Activated B cell treated with CpG ODN at 0.5 μM for 24 hours (primary cell): ENCODE results near the gene GCNT3. TPM values are rescaled to one million over a fixed set of nuclear protein-coding genes. Genes with fewer than 3 reads are reported as not detected.

Source experiments
- ATAC-seq: fragments of 200-7000 bp; cut with Tn5 transposase; one replicate; pipeline ENCODE4 v1.10.0; 2021; ENCODE audit warnings: low read depth, mild to moderate bottlenecking, moderate library complexity
- CTCF ChIA-PET: fragments of 350-600 bp; sonication (Branson Sonifier 250); formaldehyde crosslinking; loops from one replicate; lab custom pipeline; 2021; ENCODE audit warnings: antibody characterized with exemption; lab: Charles Lee
- POLR2A ChIA-PET: fragments of 350-600 bp; sonication (Branson Sonifier 250); formaldehyde crosslinking; loops from one replicate; lab custom pipeline; 2021; ENCODE audit warnings: antibody characterized with exemption; lab: Charles Lee
- DNase-seq: peaks from one replicate; pipeline ENCODE4 v3.0.0; 2022
- H3K27ac Mint-ChIP-seq: one replicate; pipeline ENCODE4 v1.8.0; 2020; ENCODE audit warnings: mixed read lengths
- H3K27me3 Mint-ChIP-seq: one replicate; pipeline ENCODE4 v1.8.0; 2021; ENCODE audit warnings: mixed read lengths
- H3K36me3 Mint-ChIP-seq: one replicate; pipeline ENCODE4 v1.8.0; 2021; ENCODE audit warnings: low read depth, mixed read lengths
- H3K4me1 Mint-ChIP-seq: one replicate; pipeline ENCODE4 v1.8.0; 2021; ENCODE audit warnings: mixed read lengths
- H3K4me3 Mint-ChIP-seq: one replicate; pipeline ENCODE4 v1.8.0; 2020; ENCODE audit warnings: mild to moderate bottlenecking, mixed read lengths
- H3K9me3 Mint-ChIP-seq: one replicate; pipeline ENCODE4 v1.8.0; 2020; ENCODE audit warnings: mixed read lengths
- CTCF ChIP-seq: fragments of 200-600 bp; IDR thresholded peaks from one replicate; pipeline ENCODE4 v1.8.0; 2022; ENCODE audit warnings: antibody characterized with exemption, mild to moderate bottlenecking
- intact Hi-C: fragments of 100-400 bp; cut with micrococcal nuclease; formaldehyde crosslinking; loops from one replicate; pipeline ENCODE4 v1.15.1; 2024
- total RNA-seq: library from RNA; stranded (reverse); gene quantifications from 2 replicates; pipeline ENCODE4 v1.2.3, GENCODE V29; 2022

The GCNT3 gene
- total RNA-seq, 1 donor from 2014 or later, result not detected

DNA sequence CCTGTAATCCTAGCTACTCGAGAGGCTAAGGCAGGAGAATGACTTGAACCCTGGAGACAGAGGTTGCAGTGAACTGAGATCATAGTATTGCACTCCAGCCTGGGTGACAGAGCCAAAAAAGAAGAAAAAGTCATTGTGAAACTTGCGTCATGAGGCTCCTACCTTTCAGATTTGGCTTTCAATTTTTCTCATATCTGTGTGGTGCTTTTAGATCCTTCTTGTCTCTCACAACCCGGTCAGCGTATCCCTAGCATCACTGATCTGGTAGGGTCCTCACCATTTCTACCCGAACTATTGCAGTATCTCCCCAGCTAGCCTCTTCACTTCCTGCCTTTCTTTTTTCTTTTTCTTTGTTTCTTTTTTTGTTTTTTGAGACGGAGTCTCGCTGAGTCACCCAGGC lies 21.6 kb upstream of the GCNT3 start:
- TF ChIP-seq CTCF, result no peak
- ChIA-PET CTCF (interaction anchor here (1.3 kb wide), 1 partner anchor 61 kb away, joined by 3 read pairs; no protein-coding TSS in a partner anchor), POLR2A (no interaction called here)
- Mint-ChIP-seq H3K4me3 (peak overlapping the region; percentile 2), H3K4me1 (no peaks in the 10 kb centered on the region), H3K36me3 (no peaks in the 10 kb centered on the region), H3K27ac (no peak overlapping the region), H3K9me3 (no peaks in the 10 kb centered on the region), H3K27me3 (no peaks in the 10 kb centered on the region)
- no peak for ATAC-seq
- DNase-seq, result no peak
- intact Hi-C loops, result no loop called here

GRCh38 chr15:59591356-59591755 lies 20.2 kb upstream of the GCNT3 start:
- no peak for ATAC-seq
- POLR2A ChIA-PET, result no interaction called here
- intact Hi-C loops, result no loop called here
- Mint-ChIP-seq H3K4me1 (no peaks in the 10 kb centered on the region), H3K27me3 (no peaks in the 10 kb centered on the region), H3K9me3 (no peaks in the 10 kb centered on the region), H3K36me3 (no peaks in the 10 kb centered on the region), H3K4me3 (no peak overlapping the region), H3K27ac (no peak overlapping the region)
- DNase-seq, result no peak
- no peak for TF ChIP-seq CTCF
- CTCF ChIA-PET, result no interaction called here

GRCh38 chr15:59594493-59594942 lies 17.1 kb upstream of the GCNT3 start:
- H3K36me3 Mint-ChIP-seq, result no peaks in the 10 kb centered on the region
- H3K9me3 Mint-ChIP-seq, result no peaks in the 10 kb centered on the region
- no peak for TF ChIP-seq CTCF
- no peaks in the 10 kb centered on the region for H3K4me1 Mint-ChIP-seq
- no peak overlapping the region for H3K27ac Mint-ChIP-seq
- no peak overlapping the region for H3K4me3 Mint-ChIP-seq
- DNase-seq (no peak), ATAC-seq (no peak)
- POLR2A ChIA-PET, result no interaction called here
- peaks cover 3% of the 10 kb centered on the region for H3K27me3 Mint-ChIP-seq
- intact Hi-C loops, result no loop called here
- CTCF ChIA-PET, result no interaction called here

DNA sequence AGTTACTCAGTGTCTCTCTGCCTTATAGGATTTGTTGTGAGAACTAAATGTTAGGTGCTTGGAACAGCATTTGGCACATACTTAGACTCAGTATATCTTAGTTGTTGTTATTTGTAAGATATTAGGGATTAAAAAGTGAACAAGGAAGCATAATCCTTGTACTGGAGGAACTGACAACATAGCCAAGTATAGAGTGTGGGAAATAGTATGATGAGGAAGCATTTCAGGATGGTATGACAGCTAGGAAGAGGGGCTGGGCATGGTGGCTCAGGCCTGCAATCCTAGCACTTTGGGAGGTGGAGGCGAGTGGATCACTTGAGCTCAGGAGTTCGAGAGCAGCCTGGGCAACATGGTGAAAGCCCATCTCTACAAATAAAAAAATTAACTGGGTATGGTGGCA lies 16.6 kb upstream of the GCNT3 start:
- ATAC-seq (no peak), DNase-seq (no peak)
- ChIA-PET CTCF (no interaction called here), POLR2A (no interaction called here)
- no peak overlapping the region for H3K27ac Mint-ChIP-seq
- H3K9me3 Mint-ChIP-seq, result no peaks in the 10 kb centered on the region
- intact Hi-C loops, result no loop called here
- H3K36me3 Mint-ChIP-seq, result no peaks in the 10 kb centered on the region
- no peaks in the 10 kb centered on the region for H3K4me1 Mint-ChIP-seq
- peaks cover 4% of the 10 kb centered on the region for H3K27me3 Mint-ChIP-seq
- no peak overlapping the region for H3K4me3 Mint-ChIP-seq
- TF ChIP-seq CTCF, result no peak

GRCh38 chr15:59595434-59595915 lies 16.1 kb upstream of the GCNT3 start:
- POLR2A ChIA-PET, result no interaction called here
- H3K27ac Mint-ChIP-seq, result no peak overlapping the region
- TF ChIP-seq CTCF, result no peak
- DNase-seq (no peak), ATAC-seq (no peak)
- H3K4me3 Mint-ChIP-seq, result no peak overlapping the region
- no peaks in the 10 kb centered on the region for H3K4me1 Mint-ChIP-seq
- no peaks in the 10 kb centered on the region for H3K36me3 Mint-ChIP-seq
- intact Hi-C loops, result no loop called here
- peaks cover 4% of the 10 kb centered on the region for H3K27me3 Mint-ChIP-seq
- CTCF ChIA-PET, result no interaction called here
- no peaks in the 10 kb centered on the region for H3K9me3 Mint-ChIP-seq
